HCEC 1CT (cell line): ENCODE data around the gene MYL9.
"Not testable (repeated sequence)": the region's sequence is repeated elsewhere in the genome, so short reads cannot be mapped to it uniquely, and the experiment has no call there.

Experiments
- DNase-seq: peaks from one replicate; pipeline ENCODE4 v3.0.0-alpha.2; 2017

Gene MYL9

DNA sequence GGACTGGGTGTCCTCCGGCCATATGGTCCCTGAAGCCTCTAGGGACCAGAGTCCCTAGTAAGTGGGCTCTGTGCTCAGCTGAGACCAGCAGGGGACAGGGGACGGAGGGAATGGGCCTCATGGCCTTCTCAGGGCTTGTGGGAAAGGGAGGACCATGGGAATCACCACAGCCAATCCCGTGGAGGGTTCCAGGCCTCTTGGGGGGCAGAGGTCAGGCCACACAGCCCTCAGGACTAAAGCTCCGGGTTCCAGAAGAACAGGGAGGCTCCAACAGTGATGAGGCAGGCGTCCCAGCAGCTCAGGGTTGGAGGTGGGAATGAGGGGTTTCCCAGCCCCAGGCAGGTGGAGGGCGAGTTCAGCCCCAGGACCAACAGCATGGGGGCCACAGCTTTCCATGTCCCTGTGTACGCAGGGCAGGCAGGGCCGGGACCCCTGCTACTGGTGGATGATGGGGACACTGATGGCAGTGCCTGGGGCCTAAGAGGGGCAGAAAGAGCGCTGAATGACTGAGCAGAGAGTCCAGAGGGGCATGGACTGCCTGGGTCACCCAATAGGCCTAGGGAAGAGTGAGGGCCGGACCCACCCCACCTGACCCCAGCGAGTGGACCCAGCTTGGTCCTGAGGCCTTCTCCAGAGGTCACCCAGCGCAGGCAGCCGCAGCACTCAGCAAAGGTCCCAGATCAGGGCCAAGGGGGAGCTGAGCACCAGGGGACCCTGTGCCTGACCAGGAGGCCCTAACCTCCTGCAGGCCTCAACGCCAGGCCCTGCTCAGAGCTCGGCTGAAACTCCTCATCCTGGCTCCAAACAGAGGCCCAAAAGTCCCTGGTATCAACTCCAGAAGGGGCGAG is 8.8 kb downstream of the MYL9 start:
- DNase-seq = no peak

DNA sequence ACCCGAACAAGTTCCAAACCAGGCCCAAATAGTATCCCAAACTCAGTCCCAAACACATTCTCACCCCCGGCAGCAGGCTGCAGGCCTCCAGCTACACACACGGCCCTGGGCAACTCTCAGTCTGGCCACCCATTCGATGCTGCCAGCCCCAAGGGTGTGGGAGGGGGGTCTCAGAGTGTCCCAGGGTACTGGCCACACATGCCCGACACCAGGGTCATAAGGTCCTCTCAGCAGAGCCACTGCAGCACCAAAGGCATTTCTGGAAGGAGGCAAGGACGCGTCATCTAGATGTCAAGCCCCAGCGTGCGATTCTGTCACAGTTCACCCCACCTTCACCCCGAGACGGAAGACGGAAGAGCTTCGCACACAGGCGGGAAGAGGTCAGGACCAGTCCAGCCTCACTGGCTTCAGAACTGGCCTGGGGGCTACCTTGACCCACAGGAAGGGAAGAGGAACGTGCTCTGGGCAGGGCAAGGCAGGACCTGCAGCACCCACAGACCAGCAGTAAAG is 9.5 kb downstream of the MYL9 start:
- DNase-seq = no peak

DNA sequence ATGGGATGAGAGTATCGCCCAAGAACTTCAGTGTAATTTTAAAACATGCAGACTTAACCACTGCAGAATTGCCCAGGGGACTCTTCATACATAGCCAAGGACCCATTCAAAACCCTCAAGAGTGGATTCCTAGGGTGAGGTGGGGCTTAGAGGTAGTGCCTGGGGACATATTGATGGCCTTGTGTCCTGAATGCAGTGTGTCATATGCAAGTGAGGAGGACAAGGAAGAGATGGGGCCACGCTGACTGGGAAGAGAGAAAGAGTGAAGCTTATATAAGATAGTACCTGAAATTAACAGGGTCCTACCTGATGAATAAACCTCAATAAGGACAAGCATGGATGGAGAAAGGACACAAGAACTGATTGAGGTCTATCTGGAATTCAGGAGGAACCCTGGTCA is 13.9 kb downstream of the MYL9 start:
- DNase-seq = no peak

DNA sequence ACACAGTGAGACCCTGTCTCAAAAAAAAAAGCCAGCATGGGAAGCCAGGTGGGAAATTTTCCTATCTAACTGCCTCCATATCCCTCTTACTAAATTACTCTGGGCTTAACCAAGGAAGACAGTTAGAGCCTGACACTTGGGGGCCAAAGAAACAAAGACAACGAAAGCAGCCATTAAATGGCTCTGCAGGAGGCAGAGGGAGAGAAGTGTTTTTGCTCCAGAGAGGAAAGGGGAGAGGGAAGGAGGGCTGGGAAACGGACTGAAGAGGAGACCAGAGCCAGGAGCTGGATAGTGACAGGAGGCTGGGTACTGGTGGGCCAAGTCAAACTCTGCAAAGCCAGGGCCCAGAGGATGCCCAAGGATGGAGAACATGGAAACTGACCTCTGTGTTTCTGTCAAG is 21.4 kb downstream of the MYL9 start:
- DNase-seq = no peak

DNA sequence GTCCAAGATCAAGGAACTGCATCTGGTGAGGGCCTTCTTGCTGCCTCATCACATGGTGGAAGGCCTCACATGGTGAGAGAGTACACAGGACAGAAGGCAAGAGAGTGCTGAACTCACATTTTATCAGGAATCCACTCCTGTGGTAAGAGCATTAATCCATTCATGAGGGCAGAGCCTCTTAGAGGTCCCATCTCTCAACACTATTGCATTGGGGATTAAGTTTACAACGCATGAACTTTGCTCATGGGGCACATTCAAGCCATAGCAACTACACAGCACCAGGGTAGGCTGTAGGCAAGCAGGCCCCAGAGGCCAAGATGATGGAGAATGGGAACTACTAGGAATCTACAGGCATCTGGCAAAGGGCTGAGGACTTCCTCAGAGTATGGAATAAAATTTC is 22.1 kb downstream of the MYL9 start:
- DNase-seq = no peak

DNA sequence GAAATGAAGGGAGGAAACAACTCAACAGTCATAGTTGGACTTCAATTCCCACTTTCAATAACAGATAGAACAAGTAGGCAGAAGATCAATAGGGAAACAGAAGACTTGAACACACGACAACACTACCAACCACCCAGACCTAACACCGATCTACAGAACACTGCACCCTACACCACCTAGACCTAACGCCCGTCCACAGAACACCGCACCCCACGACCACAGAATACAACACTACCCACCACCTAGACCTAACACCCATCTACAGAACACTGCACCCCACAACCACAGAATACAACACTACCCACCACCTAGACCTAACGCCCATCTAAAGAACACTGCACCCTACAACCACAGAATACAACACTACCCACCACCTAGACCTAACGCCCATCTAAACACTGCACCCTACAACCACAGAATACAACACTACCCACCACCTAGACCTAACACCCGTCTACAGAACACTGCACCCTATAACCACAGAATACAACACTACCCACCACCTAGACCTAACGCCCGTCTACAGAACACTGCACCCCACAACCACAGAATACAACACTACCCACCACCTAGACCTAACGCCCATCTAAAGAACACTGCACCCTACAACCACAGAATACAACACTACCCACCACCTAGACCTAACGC is 22.9 kb downstream of the MYL9 start:
- not testable (repeated sequence) for DNase-seq

DNA sequence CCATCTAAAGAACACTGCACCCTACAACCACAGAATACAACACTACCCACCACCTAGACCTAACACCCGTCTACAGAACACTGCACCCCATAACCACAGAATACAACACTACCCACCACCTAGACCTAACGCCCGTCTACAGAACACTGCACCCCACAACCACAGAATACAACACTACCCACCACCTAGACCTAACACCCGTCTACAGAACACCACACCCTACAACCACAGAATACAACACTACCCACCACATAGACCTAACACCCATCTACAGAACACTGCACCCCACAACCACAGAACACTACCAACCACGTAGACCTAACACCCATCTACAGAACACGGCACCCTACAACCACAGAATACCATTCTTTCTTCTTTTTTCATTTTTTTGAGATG is 23.4 kb downstream of the MYL9 start:
- DNase-seq = not testable (repeated sequence)

DNA sequence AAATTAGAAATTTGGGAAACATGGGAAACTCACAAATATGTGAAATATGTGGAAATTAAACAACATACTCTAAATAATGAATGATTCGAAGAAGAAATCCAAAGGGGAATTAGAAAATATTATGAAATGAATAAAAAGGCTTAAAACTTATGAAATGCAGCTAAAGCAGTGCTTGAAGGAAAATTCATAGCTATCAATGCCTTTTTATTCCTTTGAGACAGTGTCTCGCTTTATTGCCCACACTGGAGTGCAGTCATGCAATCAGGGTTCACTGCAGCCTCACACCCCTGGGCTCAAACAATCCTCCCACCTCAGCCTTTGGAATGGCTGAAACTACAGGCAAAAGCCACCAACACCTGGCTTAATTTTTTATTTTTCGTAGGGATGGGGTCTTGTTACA is 24.2 kb downstream of the MYL9 start:
- no peak for DNase-seq

DNA sequence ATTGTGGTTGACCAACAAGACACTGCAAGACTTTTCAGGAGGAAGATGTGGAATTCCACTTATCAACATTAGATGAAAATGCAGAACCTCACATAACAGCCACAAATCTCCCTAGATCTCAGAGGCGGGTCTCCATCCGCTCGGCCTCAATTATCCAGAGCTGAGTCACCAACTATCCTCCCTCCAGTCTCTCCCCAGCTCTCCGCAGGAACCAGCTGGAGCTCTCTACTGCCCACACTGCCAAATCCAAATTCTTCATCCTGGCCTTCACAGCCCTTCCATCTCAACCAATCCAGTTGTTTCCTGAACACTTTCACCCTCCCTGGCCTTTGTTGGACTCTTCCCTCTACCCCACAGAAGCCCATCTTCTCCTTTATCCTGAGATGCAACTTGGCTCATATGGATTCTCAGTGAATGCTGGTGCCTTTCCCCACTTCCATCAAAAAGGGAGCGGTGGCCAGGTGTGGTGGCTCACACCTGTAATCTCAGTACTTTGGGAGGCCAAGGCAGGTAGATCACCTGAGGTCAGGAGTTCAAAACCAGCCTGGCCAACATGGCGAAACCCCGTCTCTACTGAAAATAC is 28.6 kb downstream of the MYL9 start:
- peak; percentile 55 for DNase-seq

DNA sequence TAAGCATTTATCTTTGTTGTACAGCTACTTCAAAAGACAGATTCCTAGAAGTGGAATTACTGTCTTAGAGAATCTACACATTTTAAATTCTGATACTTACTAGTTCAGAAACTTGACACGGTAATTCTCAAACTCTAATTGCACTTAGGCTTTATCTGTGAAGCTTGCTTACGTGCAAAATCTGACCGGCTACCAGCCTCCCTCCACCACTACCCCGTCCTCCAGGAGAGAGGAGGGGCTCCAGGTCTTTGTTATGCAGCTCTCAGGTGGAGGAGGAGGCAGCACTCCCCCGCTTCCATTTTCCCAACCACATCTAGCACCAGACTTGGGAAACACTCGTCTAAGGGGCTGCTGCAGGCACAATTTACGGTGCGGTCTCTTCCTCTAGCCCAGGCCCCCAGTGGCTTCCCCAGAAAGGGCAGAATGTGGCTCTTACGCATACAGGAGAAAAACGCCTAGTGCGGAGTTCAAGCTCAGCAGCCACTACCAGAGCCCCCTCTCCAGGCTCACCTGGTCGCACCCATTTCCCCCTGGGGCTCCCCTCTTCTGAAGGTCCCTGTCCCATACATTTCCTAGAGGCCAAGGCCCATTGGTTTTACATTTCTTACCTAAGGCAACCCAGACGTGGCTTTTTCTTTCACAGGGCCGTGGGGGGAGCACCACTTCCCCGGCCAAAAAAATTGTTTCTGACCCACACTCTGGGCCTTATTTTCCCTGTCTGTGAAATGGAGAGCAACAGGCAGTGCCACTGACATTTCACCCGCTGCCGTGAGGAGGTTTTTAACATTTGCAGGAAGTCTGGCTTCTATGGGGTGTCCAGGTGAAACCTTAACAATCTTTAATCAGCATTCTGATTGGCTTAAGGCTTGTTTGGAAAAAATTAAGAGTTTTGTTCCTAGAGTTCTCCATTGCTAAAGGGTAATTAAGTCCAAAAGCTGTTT is 30.5 kb downstream of the MYL9 start:
- DNase-seq = no peak

DNA sequence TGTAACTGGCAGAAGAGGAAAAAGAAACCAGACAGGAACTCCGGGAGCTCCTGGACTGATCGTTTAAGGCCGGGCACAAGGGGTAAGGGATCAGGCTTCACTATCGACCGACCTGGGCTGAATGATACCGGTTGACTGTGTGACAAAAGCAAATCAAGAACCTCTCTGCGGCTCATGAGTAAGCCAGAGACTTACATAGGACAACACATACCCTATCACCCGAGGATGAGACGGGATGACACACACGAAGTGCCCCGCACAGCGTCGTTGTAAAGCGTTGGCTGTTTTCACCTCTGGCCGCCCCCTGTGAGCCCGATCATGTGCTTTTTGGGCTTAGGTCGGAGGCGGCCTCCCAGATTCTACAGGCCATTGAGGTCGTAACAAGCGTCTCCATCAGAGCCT is 31.4 kb downstream of the MYL9 start:
- no peak for DNase-seq

DNA sequence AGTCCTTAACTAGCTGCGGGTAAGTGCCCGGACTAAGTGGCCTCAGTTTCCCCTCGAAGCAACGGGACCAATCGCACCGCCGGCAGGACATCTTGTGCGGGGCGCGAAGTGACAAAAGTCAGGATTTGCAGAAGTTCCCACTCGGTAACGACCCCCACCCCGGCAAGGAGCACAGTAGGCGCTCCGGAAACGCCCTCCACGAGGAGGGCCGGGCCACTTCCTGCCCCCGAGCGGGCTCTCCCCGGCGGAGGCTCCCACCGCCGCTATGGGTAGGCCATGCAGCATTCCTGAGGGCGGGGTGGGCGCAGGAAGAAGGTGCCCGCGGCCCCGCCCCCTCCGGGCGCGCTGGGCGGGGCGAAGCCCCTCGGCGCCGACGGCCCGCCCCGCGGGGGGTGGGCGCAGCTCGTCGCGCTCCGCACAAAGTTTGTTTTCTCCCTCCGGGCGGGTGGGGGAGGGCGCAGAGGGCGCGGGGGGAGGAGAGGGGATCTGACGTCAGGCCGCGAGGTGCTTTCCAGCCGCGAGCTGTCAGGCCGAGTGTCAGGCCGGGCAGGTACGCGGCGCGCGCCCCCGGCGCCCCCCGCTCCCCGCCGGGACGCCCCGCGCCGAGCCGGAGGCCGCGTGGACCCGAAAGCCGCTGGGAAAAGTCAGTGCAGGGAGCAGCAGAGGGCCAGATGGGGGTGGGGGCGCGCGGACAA is 31.9 kb downstream of the MYL9 start, which contains the start of gene TGIF2:
Gene TGIF2, plus strand, starts transcription at position 495 of the 695 bp plus-strand sequence. CDS start 5,178 bp downstream, outside the sequence.
- peak; percentile 61 for DNase-seq

DNA sequence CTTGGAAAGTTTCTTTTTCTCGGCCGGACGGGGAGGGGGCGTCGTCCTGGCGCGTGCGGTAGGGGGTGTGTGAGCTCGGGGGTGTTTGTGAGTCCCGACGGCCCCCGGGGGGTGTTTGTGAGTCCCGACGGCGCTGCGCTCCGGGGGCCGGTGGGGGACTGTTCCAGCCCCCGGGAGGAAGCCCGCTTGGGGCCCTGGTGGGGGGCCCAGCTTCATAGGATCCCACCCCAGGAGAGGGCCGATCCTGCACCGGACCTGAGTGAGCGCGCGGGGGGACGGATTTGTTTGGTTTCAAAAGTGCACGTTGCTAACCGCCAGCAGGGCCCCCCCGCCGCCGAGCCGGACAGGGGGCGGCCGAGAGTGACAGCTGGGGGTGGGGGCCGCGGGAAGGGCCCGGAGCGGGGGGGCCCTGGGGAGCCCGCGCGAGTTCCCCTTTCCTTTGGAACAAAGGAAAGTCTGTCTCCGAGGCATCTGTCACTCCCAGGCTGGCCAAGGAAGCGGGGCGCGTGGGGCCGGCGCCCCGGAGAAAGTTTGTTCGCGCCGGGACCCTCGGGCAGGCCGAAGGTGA is 32.6 kb downstream of the MYL9 start:
- no peak for DNase-seq

DNA sequence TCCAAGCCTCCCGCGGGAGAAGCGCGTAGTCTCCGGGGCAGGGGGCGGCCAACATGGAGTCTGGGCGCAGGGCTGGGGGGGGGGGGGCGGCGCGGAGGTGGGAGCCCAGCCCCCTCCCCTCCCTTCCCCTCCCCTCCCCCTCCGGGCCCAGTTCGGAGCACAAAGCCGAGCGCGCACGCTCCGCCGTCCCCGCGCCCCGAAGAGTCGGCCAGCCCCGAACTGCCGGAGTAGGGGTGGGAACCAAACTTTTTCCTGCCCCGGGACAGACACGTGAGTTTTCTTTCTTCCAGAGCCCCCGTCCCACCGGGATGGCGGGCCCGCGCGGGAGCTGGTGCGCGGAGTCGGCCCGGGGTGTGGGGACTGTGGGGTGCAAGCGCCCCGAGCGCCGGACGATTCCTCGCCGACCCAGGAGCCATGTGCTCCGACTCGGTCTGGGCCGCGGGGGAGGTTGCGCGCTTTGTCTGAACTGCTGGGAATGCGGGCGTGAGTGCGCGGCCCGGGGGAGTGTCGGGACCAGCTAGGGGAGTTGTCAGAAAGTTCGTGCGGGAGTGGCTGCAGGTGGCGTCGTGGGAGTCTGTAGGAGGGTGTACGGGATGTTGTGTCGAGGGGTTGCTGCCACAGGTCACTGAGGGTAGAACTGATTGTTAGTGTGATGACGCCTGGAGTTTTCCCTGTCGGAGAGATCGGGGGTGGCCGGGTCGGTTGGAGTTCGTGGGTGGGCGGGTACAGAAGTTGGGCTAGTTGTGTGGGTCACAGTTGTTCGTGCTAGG is 33.2 kb downstream of the MYL9 start:
- peak; percentile 21 for DNase-seq

DNA sequence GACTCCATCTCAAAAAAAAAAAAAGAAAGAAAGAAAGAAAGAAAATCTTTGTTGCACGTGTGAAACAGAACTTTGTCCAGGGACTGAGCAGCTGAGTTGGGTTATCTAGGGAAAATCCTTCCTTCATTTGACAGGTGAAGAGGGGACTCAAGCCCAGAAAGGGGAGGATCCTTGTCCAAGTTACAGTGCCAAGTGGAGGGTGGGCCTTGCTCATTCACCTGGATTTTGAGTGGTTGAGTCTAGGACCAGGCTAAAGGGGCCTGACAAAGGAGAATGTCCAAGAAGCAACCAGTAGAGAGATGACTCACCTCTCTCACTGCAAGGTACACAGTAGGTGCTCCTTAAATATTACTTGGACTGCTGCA is 34.7 kb downstream of the MYL9 start:
- no peak for DNase-seq

DNA sequence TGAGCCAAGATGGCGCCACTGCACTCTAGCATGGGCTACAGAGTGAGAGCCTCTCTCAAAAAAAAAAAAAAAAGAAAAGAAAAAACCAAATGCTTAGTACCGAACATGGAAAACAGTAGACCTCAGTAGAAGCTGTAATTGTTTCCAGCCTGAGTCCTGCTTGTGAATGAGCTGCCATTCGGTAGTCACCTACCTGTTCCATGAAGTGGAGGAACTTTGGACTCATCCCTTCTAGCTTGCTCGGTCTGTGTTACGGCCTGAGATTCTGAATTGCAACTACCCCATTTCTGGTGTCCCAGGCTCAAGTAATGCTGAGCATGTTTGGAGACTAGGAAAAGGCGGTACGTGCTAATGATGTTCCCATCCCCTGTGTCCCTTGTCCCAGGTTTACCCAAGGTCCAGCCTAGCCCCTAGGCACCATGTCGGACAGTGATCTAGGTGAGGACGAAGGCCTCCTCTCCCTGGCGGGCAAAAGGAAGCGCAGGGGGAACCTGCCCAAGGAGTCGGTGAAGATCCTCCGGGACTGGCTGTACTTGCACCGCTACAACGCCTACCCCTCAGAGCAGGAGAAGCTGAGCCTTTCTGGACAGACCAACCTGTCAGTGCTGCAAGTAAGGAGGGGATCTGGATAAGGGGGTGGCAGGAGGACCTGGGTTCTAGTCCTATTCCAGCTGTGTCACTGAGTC is 37.2 kb downstream of the MYL9 start:
- DNase-seq = no peak

DNA sequence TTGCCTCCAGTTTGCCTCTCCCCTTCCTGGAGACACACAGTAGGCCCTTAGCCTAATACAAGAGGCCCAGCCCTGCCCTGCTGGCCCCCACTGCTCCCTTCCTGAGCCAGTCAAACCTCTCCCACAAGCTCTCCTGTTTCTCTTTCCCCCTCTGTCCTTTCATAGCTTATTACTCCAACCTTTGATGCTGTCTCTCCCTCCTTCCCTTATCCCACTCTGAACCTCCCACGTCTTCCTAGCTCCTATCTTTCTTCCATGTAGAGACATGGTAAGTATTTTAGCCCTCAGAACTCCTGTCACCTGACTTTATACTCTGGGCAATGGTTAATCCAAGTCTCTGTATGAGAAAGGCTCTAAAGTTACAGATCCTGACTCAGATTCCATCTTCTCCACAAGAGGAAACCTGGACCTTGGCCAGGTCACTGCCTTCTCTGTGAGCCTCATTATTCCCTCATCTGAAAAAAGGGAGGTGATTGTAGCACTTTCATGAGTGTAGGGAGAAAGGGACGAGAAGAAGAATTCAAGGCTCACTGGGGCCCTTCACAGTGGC is 38.8 kb downstream of the MYL9 start:
- peak; percentile 11 for DNase-seq

DNA sequence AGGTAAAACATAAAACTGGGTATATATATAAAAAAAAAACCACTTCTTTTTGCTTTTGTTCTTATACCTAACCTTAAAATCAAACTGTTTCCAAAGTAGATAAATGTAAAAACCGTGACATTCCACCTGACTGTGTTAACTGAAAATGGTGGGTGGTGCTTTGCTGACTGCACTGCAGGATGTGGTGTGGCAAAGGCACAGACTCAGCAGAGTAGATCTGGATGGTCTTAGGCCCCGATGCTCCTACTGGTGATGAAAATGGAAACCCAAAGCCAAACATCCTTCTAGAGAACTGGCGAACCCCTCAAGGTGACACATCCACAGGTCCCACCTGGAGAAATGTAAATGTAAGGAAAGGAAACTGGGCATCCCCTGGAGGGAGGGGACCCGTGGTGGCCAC is 41.0 kb downstream of the MYL9 start:
- DNase-seq = no peak

DNA sequence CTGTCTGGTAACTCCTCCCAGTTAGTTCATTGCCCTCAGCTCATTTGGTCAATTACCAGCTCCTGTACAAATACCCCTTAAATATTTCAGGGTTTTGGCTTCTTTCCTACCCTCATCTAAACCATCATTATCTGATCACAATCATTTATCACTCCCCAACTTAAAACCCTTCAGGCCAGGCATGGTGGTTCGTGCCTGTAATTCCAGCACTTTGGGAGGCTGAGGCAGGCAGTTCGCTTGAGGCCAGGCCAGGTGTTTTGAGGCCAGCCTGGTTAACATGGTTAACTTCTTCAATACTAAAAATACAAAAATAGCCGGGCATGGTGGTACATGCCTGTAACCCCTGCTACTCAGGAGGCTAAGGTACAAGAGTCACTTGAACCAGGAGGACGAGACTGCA is 41.5 kb downstream of the MYL9 start:
- DNase-seq = no peak

DNA sequence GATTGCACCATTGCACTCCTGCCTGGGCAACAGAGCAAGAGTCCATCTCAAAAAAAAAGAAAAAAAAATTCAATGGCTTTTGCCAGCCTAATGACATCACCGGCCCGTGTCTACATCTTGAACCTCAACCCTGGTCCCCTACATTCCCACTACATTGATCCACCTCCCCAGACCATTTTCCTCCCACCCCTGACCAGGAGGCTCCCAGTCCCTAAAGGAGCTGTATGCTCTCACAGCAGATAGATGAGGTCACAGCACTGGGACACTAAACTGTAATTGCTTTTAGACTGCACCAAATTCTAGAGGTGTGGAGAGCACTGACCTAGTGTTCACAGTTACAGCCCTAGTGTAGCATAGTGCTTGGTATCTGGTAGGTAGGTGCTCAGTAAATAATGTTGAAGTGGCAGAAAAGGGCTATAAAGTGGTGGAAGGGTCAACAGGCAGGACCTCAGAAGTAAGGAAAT is 42.7 kb downstream of the MYL9 start:
- no peak for DNase-seq
